ENCODE results near the gene CORO7.
A peak's percentile ranks its signal among the peaks of the same experiment; 100 is the strongest.

CORO7 gene

GRCh38 chr16:4416200-4417032 is at the start of gene CORO7:
Gene CORO7 (minus strand): TSS chr16:4416596. CDS start chr16:4416518, 78 bp downstream.
- peak; percentile 98 for DNase-seq (ENCODE audit: low spot score)

- DNase-seq (ENCODE audit: low spot score) = no peak
These were observed 47.2 kb upstream of the CORO7 start for GRCh38 chr16:4463522-4464163.

DNA sequence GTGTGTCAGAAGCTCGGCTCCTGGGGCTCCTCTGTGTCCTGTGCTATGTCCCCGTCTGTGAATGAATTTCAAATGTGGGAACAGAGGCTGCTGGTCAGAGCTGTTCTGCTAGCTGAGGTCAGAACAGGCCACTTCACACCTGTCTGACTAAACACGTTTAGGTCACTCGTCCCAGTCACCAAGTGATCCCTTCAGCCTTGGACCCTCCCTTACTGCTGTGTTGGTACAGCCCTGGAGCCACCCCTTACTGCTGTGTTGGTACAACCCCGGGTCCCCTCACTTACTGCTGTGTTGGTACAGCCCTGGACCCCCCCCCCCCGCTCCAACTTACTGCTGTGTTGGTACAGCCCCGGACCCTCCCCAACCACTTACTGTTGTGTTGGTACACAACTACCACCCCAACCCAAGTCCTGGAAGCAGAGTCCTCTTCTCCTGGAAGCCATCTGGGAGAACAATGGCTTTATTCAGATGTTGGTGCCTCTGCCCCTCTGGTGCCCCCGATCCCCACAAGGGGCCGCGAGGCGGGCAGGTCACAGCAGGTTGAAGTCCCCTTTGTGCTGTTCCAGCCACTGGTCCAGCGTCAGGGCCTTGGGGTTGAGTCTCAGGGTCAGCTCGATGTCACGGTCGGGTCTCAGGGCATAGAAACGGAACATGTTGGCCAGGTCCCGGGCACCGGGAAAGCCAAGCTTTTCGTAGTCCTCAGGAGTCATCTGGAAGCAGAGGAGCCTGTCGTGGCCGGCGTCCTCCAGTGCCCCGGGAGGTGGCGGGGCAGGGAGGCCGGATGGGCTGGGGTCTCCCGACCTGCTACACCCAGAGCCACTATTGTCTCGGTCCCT is 45.1 kb upstream of the CORO7 start:
- no peak for DNase-seq (ENCODE audit: low spot score)

DNA sequence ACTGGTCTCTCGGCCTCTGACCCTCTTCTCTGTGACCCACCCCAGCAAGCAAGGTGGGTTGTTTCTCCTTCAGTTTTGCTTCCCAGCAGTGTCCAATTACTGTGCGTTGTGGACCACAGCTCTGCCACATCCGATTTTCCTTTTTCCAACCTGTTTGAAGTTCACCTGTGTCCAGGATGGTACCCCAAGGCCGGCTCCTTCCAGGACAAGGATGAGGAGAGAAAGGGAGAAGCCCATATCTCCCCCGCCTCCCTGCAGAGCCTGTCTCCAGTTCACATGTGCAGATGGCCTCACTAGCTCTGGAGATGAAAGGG is 44.5 kb upstream of the CORO7 start:
- DNase-seq (ENCODE audit: low spot score) = no peak

DNA sequence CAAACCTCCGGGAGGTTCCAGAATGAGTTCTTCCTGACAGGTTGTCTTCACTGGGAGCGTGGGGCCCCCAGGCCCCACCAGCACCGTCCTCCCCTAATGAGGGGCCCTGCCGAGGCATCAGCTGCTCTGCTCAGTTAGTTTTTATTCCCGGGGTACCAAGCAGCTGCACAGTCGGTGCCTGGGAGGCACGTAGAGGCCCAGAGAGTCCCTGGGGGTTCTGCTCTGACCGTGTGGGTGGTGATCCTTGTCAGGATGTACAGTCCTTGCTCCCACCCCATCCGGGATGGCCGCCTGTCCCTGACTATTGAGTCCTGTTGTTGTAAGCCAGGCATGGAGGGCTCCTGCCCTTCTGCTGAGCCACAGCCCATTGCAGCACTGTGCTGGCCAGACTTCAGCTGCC is 39.6 kb upstream of the CORO7 start:
- DNase-seq (ENCODE audit: low spot score) = no peak

DNA sequence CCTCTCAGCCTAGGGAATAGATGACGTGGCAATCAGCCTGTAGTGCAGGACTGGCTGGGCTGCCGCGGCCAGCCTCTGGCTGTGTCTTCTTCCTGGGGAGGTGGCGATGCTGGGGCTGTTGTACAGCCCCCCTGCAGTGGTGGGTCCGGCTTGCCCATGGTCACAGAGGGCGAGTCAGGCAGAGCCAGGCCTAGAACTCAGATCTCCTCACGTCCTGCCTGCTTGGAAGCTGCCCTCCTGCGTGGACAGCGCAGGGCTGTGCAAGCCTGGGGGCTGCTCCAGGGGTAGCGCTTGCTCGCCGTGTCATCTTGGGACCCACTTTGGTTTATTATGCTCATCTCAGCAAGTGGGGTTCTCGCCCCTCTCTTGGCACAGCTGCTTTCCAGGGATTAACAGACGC is 38.7 kb upstream of the CORO7 start:
- DNase-seq (ENCODE audit: low spot score) = no peak

DNA sequence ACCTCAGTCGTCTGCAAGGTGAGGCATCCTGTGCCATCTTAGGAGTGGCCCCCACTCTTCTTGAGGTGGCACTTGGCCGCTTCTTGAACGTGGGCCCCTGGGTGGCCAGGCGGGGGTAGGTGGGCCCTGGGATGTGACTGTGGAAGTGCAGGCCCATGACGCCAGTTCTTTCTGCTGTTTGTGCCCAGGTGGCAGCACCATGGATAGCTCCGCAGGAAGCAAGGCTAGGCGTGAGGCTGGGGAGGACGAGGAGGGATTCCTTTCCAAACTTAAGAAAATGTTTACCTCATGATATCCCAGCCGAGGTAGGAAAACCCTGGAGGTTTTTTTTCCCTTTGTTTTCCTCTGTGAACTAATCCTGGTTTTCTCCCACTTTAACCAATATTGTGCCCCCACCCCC is 38.2 kb upstream of the CORO7 start:
- DNase-seq (ENCODE audit: low spot score) = no peak

DNA sequence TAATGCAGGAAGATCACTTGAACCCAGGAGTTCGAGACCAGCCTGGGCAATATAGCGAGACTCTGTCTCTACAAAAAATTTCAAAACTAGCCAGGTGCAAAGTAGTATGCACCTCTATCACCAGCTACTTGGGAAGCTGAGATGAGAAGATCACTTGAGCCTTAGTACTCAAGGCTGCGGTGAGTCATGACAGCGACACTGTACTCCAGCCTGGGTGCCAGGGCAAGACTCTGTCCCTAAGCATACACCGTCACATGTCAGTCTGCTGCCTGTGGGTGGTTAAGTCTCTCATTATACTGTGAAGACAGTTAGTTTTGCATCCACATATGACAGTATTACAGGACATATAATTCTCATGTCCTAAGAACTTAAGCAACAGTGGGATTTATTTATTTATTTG is 36.3 kb upstream of the CORO7 start:
- no peak for DNase-seq (ENCODE audit: low spot score)

DNA sequence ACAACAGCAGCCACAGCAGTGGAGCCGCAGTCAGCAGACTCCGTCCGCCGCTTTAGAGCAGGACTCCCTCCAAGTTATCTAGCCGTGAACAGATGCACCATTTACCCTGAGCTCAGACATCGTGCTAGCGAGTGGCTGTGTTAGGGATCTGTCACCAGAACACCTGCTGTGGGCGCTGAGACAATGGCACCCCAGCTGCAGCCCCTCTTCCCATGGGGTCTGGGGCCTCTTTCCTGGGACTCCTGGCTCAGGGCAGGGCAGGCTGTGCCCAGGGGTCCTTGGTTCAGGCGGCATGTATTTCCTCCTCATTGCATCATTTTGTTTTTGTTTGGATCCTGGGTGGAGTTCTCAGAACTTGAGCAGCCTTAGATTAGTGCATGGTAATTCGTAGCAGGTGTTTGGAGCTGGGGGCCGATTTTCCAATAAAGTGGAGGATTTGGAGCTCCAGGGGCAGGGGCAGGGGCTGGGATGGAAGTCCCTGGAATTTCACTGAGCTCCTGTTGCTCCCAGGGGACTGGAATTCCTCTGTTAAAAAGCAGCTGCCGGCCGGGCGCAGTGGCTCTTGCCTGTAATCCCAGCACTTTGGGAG is 34.6 kb upstream of the CORO7 start:
- DNase-seq (ENCODE audit: low spot score) = no peak

DNA sequence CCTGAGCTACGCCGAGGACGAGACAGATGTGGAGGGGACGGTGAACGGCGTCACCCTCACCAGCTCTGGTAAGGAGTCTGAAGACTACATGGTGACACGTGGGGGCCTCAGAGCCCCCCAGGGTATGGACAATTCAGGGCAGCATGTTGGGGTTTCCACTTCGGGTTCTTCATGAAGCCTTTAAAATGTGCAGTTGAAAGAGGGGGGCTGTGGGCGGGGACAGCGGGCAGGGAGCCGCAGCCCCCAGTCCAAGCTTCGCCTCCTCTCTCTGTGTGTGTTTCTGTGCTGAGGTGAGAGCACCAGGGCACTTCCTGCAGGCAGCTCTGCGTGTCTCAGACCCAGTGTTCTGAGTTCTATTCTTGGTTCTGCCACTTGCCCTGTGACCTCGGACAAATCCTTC is 34.0 kb upstream of the CORO7 start:
- no peak for DNase-seq (ENCODE audit: low spot score)

DNA sequence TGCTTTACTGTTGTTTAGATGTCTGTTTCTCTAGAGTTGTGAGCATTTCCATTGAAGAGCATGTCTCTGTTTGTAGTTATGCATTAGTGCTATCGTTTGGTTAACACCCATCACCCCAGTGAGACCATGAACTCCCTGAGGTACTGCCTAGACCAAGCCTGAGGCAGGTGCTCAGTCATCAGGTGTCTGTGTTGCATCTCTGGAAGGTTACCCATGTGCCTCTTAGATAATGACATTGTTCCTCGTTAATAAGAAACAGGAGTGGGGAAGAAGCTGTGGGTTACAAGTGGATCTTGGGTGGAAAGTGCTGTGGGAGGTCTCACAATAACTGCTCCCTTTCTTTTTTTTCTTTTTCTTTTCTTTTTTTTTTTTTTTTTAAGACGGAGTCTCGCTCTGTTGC is 27.6 kb upstream of the CORO7 start:
- DNase-seq (ENCODE audit: low spot score) = no peak

GRCh38 chr16:4443271-4443670 is 26.9 kb upstream of the CORO7 start:
- no peak for DNase-seq (ENCODE audit: low spot score)

DNA sequence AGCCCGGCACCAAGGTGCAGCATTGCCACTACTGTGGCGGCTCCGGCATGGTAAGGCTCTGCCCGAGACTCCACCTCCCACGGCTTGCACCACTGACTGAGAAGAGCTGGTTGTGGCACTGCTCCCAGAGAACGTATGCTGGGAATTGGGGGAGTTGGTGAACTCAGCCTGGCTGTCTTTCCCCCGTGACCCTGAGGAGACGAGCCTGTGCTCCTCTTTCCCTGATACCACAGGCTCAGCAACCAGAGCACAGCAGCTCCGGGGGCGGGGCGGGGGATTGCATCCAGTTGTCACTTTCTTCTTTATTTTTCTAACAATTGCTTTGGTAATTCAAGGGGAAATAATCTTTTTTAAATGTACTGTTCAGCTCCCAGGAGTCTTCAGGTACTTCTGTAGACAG is 26.0 kb upstream of the CORO7 start:
- no peak for DNase-seq (ENCODE audit: low spot score)

DNA sequence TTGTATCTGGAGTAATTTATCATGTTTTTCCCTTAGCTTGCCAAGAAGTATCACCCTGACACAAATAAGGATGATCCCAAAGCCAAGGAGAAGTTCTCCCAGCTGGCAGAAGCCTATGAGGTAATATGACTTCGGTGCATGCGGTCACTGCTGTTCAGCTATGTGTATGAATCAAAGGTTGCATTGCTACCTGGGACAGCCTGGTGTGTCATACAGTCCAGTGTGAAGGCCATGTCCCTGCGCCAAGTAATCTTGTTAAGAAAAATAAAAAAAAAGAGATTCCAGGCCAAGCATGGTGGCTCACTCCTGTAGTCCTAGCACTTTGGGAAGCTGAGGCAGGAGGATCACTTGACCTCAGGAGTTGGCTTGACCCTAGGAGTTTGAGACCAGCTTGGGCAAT is 21.0 kb upstream of the CORO7 start:
- DNase-seq (ENCODE audit: low spot score) = no peak

- DNase-seq (ENCODE audit: low spot score) = no peak
These were observed 19.1 kb upstream of the CORO7 start for GRCh38 chr16:4435337-4436067.

DNA sequence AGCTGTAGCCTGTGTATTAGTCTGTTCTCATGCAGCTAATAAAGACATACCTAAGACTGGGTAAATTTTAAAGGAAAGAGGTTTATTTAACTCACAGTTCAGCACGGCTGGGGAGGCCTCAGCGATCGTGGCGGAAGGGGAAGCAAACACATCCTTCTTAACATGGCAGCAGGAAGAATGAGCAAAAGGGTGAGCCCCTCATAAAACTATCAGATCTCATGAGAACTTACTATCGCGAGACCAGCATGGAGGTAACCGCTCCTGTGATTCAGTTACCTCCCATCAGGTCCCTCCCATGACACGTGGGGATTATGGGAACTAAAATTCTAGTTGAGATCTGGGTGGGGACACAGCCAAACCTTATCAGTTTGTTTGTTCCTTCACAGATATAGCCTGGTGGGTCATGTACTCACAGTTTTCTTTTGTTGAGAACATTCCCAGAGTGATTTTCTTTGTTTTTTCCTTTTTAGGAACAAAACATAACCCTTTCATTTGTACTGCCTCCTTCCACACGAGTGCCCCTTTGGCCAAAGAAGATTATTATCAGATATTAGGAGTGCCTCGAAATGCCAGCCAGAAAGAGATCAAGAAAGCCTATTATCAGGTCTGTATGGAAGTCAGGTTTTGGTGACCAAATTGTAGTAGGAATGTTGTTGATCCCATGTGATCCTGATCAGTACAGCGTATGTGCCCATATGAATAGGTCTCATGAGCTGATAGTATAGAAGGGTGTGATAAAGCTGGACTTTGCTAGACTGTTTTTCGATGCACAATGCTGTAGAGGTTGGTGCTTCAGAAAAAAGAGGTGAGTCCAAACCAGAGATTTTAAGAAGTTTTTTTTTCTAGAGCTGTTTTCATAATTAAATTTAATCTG is 17.8 kb upstream of the CORO7 start:
- DNase-seq (ENCODE audit: low spot score) = no peak

DNA sequence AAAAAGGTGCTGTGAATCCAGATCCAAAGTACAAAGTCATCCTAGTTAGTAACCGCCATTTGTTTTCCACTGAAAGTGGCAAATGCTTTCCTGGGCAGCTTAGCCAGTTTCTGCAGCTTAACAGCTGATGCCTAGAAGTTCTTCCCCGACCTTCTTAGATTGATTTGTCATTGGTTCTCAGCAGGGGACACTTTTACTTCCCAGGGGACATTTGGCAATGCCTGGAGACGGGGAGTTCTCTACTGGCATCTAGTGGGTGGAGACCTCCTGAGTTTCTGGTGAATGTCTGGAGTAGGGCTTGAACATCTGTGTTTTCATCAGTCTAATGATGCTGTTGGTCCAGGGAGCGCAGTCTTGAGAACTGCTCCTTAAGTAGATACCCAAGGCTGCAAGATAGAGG is 16.8 kb upstream of the CORO7 start:
- DNase-seq (ENCODE audit: low spot score) = no peak

GRCh38 chr16:4431023-4431422 is 14.6 kb upstream of the CORO7 start:
- no peak for DNase-seq (ENCODE audit: low spot score)

GRCh38 chr16:4428500-4428899 is 12.1 kb upstream of the CORO7 start:
- DNase-seq (ENCODE audit: low spot score) = no peak

GRCh38 chr16:4426722-4427372 is 10.5 kb upstream of the CORO7 start:
- DNase-seq (ENCODE audit: low spot score) = no peak

Measured in AG20443 (cell line).